HL-60 (cell line): ENCODE results near the gene ZNF160.

ENCODE experiments used
- CTCF ChIP-seq: IDR thresholded peaks from one replicate; pipeline ENCODE4 v1.5.1; 2011; ENCODE audit warnings: low read length, control low read depth, inconsistent platforms; ENCODE audit not compliant: insufficient read depth
- POLR2AphosphoS5 ChIP-seq: IDR thresholded peaks from 2 replicates; pipeline ENCODE4 v1.6.1; 2012; ENCODE audit warnings: low read depth
- REST ChIP-seq: IDR thresholded peaks from 2 replicates; pipeline ENCODE4 v1.6.1; 2012; ENCODE audit warnings: low read depth; ENCODE audit not compliant: insufficient replicate concordance
- SPI1 ChIP-seq: IDR thresholded peaks from 2 replicates; pipeline ENCODE4 v1.6.1; 2012; ENCODE audit warnings: low read depth, mild to moderate bottlenecking, borderline replicate concordance

- TF ChIP-seq CTCF (no peak), SPI1 (no peak), REST (no peak), POLR2AphosphoS5 (no peak)
These were observed 27.3 kb upstream of the ZNF160 start for GRCh38 chr19:53130506-53130905.
